VCaP (cell line): ENCODE results near the gene DGKD.

ENCODE experiments used
- H3K27ac ChIP-seq: fragments of 450-650 bp; 2 replicates; pipeline ENCODE4 v1.5.1; 2017
- CTCF ChIP-seq: fragments of 450-650 bp; conservative IDR thresholded peaks from 2 replicates; pipeline ENCODE4 v1.5.1; 2017; ENCODE audit warnings: mild to moderate bottlenecking, moderate library complexity

DGKD gene

GRCh38 chr2:233486357-233486756 is 132.1 kb downstream of the DGKD start:
- TF ChIP-seq CTCF, result no peak
- peak overlapping the region; percentile 37; the same call in 1 of the 2 replicates for H3K27ac ChIP-seq

GRCh38 chr2:233486778-233487552 is 132.7 kb downstream of the DGKD start:
- H3K27ac ChIP-seq, result peak overlapping the region; percentile 37; the same call in 1 of the 2 replicates
- no peak for TF ChIP-seq CTCF

- no peak for TF ChIP-seq CTCF
- peak overlapping the region; percentile 37 for H3K27ac ChIP-seq
Measured at GRCh38 chr2:233487748-233488345, 133.6 kb downstream of the DGKD start.

GRCh38 chr2:233489143-233489542 is 134.8 kb downstream of the DGKD start:
- TF ChIP-seq CTCF, result no peak
- H3K27ac ChIP-seq, result no peak overlapping the region

- no peak overlapping the region for H3K27ac ChIP-seq
- no peak for TF ChIP-seq CTCF
Measured at GRCh38 chr2:233489666-233490065, 135.4 kb downstream of the DGKD start.

- TF ChIP-seq CTCF, result no peak
- no peak overlapping the region for H3K27ac ChIP-seq
Measured at GRCh38 chr2:233490831-233491230, 136.5 kb downstream of the DGKD start.

- no peak for TF ChIP-seq CTCF
- H3K27ac ChIP-seq, result no peak overlapping the region
Measured at GRCh38 chr2:233491326-233491725, 137.0 kb downstream of the DGKD start.
